Renal cortical epithelial cell (primary cell): Measurements from ENCODE around the gene SFT2D1. TPM values are rescaled to one million over a fixed set of nuclear protein-coding genes. Genes with fewer than 3 reads are reported as not detected.

Experiments
- DNase-seq: peaks from one replicate; pipeline ENCODE4 v3.0.0-alpha.2; 2011; ENCODE audit warnings: low read depth
- total RNA-seq: library from RNA; depleted of rRNA; stranded (reverse); fragments of >200 nt; gene quantifications from 2 replicates; pipeline ENCODE4 v1.2.3, GENCODE V29; 2014

Gene SFT2D1
- total RNA-seq, 1 donor from 2014 or later, result 49.9 TPM

GRCh38 chr6:166277892-166278578 is 64.3 kb downstream of the SFT2D1 start:
- no peak for DNase-seq

DNA sequence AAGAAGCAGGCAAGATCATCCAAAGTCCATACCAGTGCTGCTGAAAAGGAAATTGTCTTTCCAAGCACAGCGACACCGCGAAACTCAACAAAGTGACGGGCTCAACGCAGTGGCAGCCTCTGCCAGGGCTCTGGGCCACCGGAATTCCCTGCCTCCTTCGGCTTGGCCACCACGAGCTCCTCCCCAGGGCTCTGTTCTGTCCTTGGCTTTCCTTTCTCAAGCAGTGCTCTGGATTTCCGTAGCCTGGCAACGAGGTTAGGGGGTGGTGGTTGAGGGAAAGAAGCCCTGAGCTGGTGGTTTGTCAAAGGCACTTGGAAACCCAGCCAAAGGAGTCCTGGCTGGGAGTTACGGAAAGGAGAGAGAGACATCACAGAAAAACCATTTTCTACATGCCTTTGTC is 65.3 kb downstream of the SFT2D1 start:
- DNase-seq, result peak; percentile 56

- DNase-seq, result no peak
These were observed 66.6 kb downstream of the SFT2D1 start for GRCh38 chr6:166275714-166276166.

DNA sequence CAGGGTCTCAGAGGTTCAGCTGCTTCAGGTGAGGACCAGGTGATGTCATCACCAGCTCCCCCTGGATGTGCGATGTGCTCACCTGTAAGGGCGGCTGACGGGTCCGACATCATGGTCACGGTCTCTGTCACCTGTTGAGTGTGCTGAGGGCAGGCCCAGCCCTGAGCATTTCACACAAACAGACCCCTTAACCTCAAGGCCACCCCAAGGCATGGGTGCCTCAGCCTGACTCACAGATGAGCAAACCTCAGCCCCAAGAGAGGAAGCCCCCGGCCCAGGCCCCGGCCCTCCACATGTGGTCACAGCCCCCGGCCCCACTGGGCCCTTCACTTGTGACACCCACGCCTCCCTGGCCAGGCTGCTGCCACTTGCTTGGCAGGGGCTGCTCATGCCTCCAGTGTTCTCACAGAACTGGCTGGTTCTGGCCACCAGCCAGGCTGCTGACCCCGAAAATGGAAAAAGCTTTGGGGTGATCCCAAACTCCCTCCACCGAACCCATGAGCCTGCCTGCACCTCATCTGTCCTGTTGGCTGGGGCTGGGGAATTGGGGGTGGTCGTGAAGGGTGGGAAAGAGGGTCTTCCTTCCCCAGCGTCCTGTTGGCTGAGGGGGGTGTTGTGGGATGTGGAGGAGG is 67.5 kb downstream of the SFT2D1 start:
- DNase-seq, result no peak

- no peak for DNase-seq
These were observed 68.2 kb downstream of the SFT2D1 start for GRCh38 chr6:166274163-166274562.

DNA sequence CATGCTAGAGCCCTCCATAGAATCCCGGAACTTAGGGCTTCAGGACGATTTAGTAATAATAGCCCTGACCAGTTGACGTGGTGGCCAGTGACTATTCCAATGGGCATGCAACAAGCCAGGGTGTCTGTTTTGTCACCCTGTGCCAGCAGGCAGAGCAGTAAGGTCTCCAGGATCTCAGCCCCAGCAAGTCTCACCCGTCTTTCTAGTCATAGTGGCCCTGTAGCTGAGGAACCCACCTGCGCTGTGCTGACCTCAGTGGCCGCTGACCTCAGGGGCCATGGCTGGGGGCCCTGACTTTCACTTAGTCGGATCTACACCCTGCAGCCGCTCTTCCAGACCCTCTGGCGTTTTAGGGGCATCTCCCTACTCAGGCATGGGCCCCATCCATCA is 71.0 kb downstream of the SFT2D1 start:
- no peak for DNase-seq

- DNase-seq, result no peak
These were observed 71.5 kb downstream of the SFT2D1 start for GRCh38 chr6:166270706-166271375.

Other genes starting within 250 kb of the SFT2D1 start
- not detected in 2 replicates for gene TBXT, start 174.7 kb downstream of the SFT2D1 start, total RNA-seq
- not detected in 2 replicates for gene PRR18, start 34.2 kb downstream of the SFT2D1 start, total RNA-seq
- gene MPC1, start 40.4 kb upstream of the SFT2D1 start, total RNA-seq, result 12.3 and 18.1 TPM in 2 replicates
- gene RAMACL, start 244.1 kb upstream of the SFT2D1 start, total RNA-seq, result 0.35 and 0.75 TPM in 2 replicates